Neural cell (in vitro differentiated cells): ENCODE results near the gene DPF3. TPM values are rescaled to one million over a fixed set of nuclear protein-coding genes. Genes with fewer than 3 reads are reported as not detected.

Experiments used
- H2AFZ ChIP-seq: fragments of 200-600, 300-800 bp; sonication (generic), shearing (Covaris generic); 2 replicates; pipeline ENCODE4 v1.6.0; 2014; ENCODE audit warnings: low read depth, mild to moderate bottlenecking, antibody characterized with exemption, low read length, moderate library complexity
- H3F3A ChIP-seq: fragments of 200-600 bp; shearing (Covaris generic); 2 replicates; pipeline ENCODE4 v1.6.1; 2016; ENCODE audit warnings: mild to moderate bottlenecking, moderate library complexity, mixed read lengths, antibody characterized with exemption, low read length; ENCODE audit not compliant: insufficient read depth, poor library complexity, severe bottlenecking
- H3K27ac ChIP-seq: fragments of 200-600, 300-800 bp; sonication (generic), shearing (Covaris generic); 2 replicates; pipeline ENCODE4 v1.5.1; 2014; ENCODE audit warnings: mild to moderate bottlenecking, low read length, moderate library complexity
- H3K27me3 ChIP-seq: fragments of 300-800, 200-600 bp; sonication (generic), shearing (Covaris generic); 2 replicates; pipeline ENCODE4 v1.6.0; 2014; ENCODE audit warnings: mild to moderate bottlenecking, low read depth, low read length, moderate library complexity; ENCODE audit not compliant: insufficient read depth
- H3K36me3 ChIP-seq: fragments of 300-800, 200-600 bp; sonication (generic), shearing (Covaris generic); 2 replicates; pipeline ENCODE4 v1.5.1; 2014; ENCODE audit warnings: mild to moderate bottlenecking, antibody characterized with exemption, low read length, moderate library complexity; ENCODE audit not compliant: insufficient read depth
- H3K4me2 ChIP-seq: fragments of 300-800, 200-600 bp; sonication (generic), shearing (Covaris generic); 2 replicates; pipeline ENCODE4 v1.6.0; 2014; ENCODE audit warnings: mild to moderate bottlenecking, low read length
- H3K4me3 ChIP-seq: fragments of 300-800, 200-600 bp; sonication (generic), shearing (Covaris generic); 2 replicates; pipeline ENCODE4 v1.5.1; 2014; ENCODE audit warnings: mild to moderate bottlenecking, low read length, moderate library complexity
- H3K79me2 ChIP-seq: fragments of 200-600 bp; shearing (Covaris generic); replicated peaks from 2 replicates; pipeline ENCODE4 v1.6.0; 2014; ENCODE audit warnings: mild to moderate bottlenecking, low read length, moderate library complexity; ENCODE audit not compliant: insufficient read depth
- H3K9ac ChIP-seq: fragments of 300-800, 200-600 bp; sonication (generic), shearing (Covaris generic); 2 replicates; pipeline ENCODE4 v1.6.1; 2016; ENCODE audit warnings: mild to moderate bottlenecking, low read length, mixed read lengths
- H3K9me2 ChIP-seq: fragments of 200-600 bp; shearing (Covaris generic); 2 replicates; pipeline ENCODE4 v1.6.1; 2016; ENCODE audit warnings: mild to moderate bottlenecking, low read length, mixed read lengths; ENCODE audit not compliant: insufficient read depth
- H3K9me3 ChIP-seq: fragments of 200-600, 300-800 bp; sonication (generic), shearing (Covaris generic); 2 replicates; pipeline ENCODE4 v1.6.1; 2016; ENCODE audit warnings: mild to moderate bottlenecking, mixed run types, low read length, moderate library complexity, mixed read lengths
- H4K20me1 ChIP-seq: fragments of 200-600 bp; shearing (Covaris generic); 2 replicates; pipeline ENCODE4 v1.6.1; 2016; ENCODE audit warnings: mild to moderate bottlenecking, mixed run types; ENCODE audit not compliant: insufficient read depth
- EP300 ChIP-seq: fragments of 450-650 bp; conservative IDR thresholded peaks from 2 replicates; pipeline ENCODE4 v1.6.1; 2014; ENCODE audit warnings: antibody characterized with exemption, mild to moderate bottlenecking, moderate library complexity; ENCODE audit not compliant: poor library complexity, severe bottlenecking
- EZH2 ChIP-seq: fragments of 200-600, 300-800 bp; shearing (Covaris generic), sonication (generic); IDR thresholded peaks from 2 replicates; pipeline ENCODE4 v1.6.1; 2014; ENCODE audit warnings: antibody characterized with exemption, low read length, borderline replicate concordance, mild to moderate bottlenecking; ENCODE audit not compliant: insufficient read depth, poor library complexity, severe bottlenecking
- MXI1 ChIP-seq: fragments of 450-650 bp; conservative IDR thresholded peaks from 2 replicates; pipeline ENCODE4 v1.6.1; 2014; ENCODE audit warnings: antibody characterized with exemption, mild to moderate bottlenecking; ENCODE audit not compliant: poor library complexity, severe bottlenecking
- POLR2AphosphoS5 ChIP-seq: IDR thresholded peaks from 2 replicates; pipeline ENCODE4 v1.6.1; 2012
- RAD21 ChIP-seq: fragments of 450-650 bp; conservative IDR thresholded peaks from 2 replicates; pipeline ENCODE4 v1.6.1; 2014; ENCODE audit warnings: antibody characterized with exemption, mild to moderate bottlenecking, moderate library complexity
- SMC3 ChIP-seq: fragments of 450-650 bp; conservative IDR thresholded peaks from 2 replicates; pipeline ENCODE4 v1.6.1; 2014; ENCODE audit warnings: antibody characterized with exemption, mild to moderate bottlenecking, moderate library complexity; ENCODE audit not compliant: poor library complexity
- TAF1 ChIP-seq: IDR thresholded peaks from 2 replicates; pipeline ENCODE4 v1.6.1; 2012; ENCODE audit warnings: low read depth
- polyA plus RNA-seq: library from polyadenylated mRNA; depleted of rRNA; stranded (reverse); fragments of >200 nt; gene quantifications from 2 replicates; pipeline ENCODE4 v1.2.3, GENCODE V29; 2014
- TF ChIP-seq, protein P1 (sequence below): IDR thresholded peaks from 2 replicates; pipeline ENCODE4 v1.6.1; 2012; ENCODE audit warnings: borderline replicate concordance
- TF ChIP-seq, protein P2 (sequence below): fragments of 450-650 bp; IDR thresholded peaks from 2 replicates; pipeline ENCODE4 v1.5.1; 2014; ENCODE audit warnings: antibody characterized with exemption, mild to moderate bottlenecking, moderate library complexity; ENCODE audit not compliant: poor library complexity, severe bottlenecking

DPF3 gene
- polyA plus RNA-seq, 1 donor from 2014 or later, result 2.9 TPM

DNA sequence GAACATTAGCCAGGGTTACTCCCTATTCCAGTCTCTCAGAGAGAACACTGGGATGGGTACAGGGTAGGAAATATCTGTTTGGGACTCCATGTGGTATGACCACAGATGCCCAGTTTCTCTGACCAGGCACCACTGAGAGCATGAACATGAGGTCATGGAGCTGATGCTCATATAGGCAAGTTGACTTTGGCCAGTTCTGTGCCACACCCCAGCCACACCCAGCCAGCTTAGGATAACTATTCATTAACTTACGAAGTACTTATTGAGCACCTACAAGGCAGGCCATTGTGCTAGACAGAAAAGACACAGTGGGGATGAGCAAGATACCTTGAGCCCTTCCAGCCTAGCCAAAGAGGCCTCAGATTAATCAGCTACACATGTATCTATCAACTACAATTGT lies 262.5 kb downstream of the DPF3 start:
- Histone ChIP-seq H3K4me2 (no peak overlapping the region), H3F3A (no peaks in the 10 kb centered on the region), H3K27me3 (no peaks in the 10 kb centered on the region), H3K27ac (no peak overlapping the region), H3K9ac (no peak overlapping the region), H4K20me1 (no peaks in the 10 kb centered on the region), H3K79me2 (no peaks in the 10 kb centered on the region), H3K9me2 (no peaks in the 10 kb centered on the region), H3K4me3 (no peak overlapping the region), H2AFZ (no peak overlapping the region), H3K36me3 (no peaks in the 10 kb centered on the region), H3K9me3 (peaks cover 11% of the 10 kb centered on the region)
- TF ChIP-seq SMC3 (no peak), POLR2AphosphoS5 (no peak), MXI1 (no peak), TAF1 (no peak), EZH2 (no peak), RAD21 (no peak), EP300 (no peak)
- TF ChIP-seq, protein P1, sequence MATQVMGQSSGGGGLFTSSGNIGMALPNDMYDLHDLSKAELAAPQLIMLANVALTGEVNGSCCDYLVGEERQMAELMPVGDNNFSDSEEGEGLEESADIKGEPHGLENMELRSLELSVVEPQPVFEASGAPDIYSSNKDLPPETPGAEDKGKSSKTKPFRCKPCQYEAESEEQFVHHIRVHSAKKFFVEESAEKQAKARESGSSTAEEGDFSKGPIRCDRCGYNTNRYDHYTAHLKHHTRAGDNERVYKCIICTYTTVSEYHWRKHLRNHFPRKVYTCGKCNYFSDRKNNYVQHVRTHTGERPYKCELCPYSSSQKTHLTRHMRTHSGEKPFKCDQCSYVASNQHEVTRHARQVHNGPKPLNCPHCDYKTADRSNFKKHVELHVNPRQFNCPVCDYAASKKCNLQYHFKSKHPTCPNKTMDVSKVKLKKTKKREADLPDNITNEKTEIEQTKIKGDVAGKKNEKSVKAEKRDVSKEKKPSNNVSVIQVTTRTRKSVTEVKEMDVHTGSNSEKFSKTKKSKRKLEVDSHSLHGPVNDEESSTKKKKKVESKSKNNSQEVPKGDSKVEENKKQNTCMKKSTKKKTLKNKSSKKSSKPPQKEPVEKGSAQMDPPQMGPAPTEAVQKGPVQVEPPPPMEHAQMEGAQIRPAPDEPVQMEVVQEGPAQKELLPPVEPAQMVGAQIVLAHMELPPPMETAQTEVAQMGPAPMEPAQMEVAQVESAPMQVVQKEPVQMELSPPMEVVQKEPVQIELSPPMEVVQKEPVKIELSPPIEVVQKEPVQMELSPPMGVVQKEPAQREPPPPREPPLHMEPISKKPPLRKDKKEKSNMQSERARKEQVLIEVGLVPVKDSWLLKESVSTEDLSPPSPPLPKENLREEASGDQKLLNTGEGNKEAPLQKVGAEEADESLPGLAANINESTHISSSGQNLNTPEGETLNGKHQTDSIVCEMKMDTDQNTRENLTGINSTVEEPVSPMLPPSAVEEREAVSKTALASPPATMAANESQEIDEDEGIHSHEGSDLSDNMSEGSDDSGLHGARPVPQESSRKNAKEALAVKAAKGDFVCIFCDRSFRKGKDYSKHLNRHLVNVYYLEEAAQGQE, result no peak
- TF ChIP-seq, protein P2, sequence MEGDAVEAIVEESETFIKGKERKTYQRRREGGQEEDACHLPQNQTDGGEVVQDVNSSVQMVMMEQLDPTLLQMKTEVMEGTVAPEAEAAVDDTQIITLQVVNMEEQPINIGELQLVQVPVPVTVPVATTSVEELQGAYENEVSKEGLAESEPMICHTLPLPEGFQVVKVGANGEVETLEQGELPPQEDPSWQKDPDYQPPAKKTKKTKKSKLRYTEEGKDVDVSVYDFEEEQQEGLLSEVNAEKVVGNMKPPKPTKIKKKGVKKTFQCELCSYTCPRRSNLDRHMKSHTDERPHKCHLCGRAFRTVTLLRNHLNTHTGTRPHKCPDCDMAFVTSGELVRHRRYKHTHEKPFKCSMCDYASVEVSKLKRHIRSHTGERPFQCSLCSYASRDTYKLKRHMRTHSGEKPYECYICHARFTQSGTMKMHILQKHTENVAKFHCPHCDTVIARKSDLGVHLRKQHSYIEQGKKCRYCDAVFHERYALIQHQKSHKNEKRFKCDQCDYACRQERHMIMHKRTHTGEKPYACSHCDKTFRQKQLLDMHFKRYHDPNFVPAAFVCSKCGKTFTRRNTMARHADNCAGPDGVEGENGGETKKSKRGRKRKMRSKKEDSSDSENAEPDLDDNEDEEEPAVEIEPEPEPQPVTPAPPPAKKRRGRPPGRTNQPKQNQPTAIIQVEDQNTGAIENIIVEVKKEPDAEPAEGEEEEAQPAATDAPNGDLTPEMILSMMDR, result no peak

DNA sequence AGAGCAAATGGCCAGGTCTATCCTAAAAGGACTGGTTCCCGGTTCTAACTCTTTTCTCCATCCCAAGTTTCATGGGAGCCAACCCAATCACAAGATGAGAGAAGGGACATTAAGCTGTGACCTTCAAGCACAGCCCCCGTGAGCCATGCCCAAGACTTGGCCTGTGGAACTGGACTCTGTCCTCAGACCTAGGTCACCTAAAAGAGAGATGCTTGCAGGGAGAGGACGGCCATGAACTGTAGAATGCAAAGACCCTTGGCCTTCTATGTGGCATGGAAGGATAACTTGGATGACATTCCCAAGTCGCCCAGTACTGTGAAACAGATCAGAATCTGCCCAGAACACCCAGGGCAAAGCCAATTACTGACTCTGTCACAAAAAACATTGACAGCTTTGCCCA lies 263.5 kb downstream of the DPF3 start:
- Histone ChIP-seq H3K79me2 (no peaks in the 10 kb centered on the region), H3K9me3 (peaks cover 13% of the 10 kb centered on the region), H3K27ac (no peak overlapping the region), H3K9ac (no peak overlapping the region), H3K9me2 (no peaks in the 10 kb centered on the region), H2AFZ (no peak overlapping the region), H3K4me3 (no peak overlapping the region), H3K27me3 (no peaks in the 10 kb centered on the region), H3K36me3 (no peaks in the 10 kb centered on the region), H3K4me2 (no peak overlapping the region), H3F3A (no peaks in the 10 kb centered on the region), H4K20me1 (no peaks in the 10 kb centered on the region)
- TF ChIP-seq, protein P2, result no peak
